ENCODE data around the gene UBIAD1.

DNA sequence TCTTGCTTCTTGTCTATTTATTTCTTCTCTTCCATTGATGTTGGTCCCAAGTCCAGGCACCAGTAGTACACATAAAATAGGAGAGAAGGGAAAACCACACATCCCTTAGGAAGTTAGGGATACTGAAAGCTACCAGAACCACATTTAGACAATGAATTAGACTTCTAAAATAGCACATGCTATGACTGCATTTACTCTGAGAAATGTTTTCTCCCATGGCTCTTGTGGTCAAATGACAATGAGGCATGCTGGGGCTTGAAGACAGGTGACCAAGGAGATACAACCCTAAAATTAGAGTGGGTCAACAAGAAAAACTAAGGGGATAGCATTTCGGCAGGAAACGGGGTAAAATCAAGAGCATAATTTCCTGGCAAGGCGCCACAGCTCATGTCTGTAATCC lies 27.8 kb upstream of the UBIAD1 start:
- TF ChIP-seq, protein P1, sequence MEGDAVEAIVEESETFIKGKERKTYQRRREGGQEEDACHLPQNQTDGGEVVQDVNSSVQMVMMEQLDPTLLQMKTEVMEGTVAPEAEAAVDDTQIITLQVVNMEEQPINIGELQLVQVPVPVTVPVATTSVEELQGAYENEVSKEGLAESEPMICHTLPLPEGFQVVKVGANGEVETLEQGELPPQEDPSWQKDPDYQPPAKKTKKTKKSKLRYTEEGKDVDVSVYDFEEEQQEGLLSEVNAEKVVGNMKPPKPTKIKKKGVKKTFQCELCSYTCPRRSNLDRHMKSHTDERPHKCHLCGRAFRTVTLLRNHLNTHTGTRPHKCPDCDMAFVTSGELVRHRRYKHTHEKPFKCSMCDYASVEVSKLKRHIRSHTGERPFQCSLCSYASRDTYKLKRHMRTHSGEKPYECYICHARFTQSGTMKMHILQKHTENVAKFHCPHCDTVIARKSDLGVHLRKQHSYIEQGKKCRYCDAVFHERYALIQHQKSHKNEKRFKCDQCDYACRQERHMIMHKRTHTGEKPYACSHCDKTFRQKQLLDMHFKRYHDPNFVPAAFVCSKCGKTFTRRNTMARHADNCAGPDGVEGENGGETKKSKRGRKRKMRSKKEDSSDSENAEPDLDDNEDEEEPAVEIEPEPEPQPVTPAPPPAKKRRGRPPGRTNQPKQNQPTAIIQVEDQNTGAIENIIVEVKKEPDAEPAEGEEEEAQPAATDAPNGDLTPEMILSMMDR (IDR thresholded peaks at IDR 0.05; ENCODE audit: insufficient read depth, low read length, poor library complexity, severe bottlenecking), result no peak
- no peak for TF ChIP-seq EZH2phosphoT487 (conservative IDR thresholded peaks at IDR 0.05; ENCODE audit: low read length)

All from SU-DHL-6 (cell line).